Body of pancreas (tissue), 4 donors: Measurements from ENCODE around the gene GLT6D1.

Experiments
- POLR2A ChIP-seq, 3 donors: fragments of 450-650 bp; IDR thresholded peaks; one replicate each; pipeline ENCODE4 v1.6.1; 2016; ENCODE audit warnings: antibody characterized with exemption in 3 of 3, mild to moderate bottlenecking in 2 of 3
- TF ChIP-seq, protein P1 (sequence below), 7 experiments: fragments of 450-650 bp in 4 of 7; fragments of 200-600 bp in 3 of 7; sonication (generic) in 3 of 7; IDR thresholded peaks; one replicate each; pipeline ENCODE4 v1.5.1; 2016 to 2019; ENCODE audit warnings: antibody characterized with exemption in 7 of 7

DNA sequence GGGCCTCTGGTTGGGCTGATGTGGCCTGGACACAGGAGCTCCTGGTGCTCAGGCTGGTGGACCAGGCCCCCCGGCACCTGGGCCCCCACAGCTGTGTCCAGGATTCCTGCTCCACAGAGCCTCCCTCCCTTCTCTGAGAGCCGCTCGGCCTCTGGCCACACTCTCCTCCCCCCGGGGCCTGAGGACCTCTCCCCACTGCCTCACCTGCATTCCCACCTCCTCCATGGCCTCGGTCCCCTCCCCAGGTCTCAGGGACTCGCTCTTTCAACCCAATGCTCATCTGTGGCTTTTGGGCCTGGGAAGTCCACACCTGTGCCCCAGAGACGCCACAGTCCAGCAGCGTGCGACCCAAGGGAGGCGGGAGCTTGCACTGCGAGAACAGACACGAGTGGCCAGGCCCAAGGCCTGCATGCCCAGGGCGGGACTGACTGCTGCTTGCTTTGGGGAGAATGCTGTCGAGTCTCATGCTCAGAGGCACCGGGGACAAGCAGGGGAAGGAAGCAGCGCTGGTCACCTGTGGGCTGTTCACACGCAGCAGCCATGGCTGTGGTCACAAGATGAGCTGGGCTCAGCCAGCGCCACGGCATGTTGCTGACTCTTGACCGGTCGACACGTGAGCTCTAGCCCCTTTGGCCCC is 63.2 kb downstream of the GLT6D1 start:
- TF ChIP-seq POLR2A (IDR thresholded peaks at IDR 0.05) = no peak
- TF ChIP-seq, protein P1, sequence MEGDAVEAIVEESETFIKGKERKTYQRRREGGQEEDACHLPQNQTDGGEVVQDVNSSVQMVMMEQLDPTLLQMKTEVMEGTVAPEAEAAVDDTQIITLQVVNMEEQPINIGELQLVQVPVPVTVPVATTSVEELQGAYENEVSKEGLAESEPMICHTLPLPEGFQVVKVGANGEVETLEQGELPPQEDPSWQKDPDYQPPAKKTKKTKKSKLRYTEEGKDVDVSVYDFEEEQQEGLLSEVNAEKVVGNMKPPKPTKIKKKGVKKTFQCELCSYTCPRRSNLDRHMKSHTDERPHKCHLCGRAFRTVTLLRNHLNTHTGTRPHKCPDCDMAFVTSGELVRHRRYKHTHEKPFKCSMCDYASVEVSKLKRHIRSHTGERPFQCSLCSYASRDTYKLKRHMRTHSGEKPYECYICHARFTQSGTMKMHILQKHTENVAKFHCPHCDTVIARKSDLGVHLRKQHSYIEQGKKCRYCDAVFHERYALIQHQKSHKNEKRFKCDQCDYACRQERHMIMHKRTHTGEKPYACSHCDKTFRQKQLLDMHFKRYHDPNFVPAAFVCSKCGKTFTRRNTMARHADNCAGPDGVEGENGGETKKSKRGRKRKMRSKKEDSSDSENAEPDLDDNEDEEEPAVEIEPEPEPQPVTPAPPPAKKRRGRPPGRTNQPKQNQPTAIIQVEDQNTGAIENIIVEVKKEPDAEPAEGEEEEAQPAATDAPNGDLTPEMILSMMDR (IDR thresholded peaks at IDR 0.05) = no peak
